SW 1271 (cell line): ENCODE results near the gene ABHD17C.

Experiments used
- DNase-seq, 2 experiments: peaks; one replicate each; lab custom pipeline; 2025; lab: John Stamatoyannopoulos, UW

ABHD17C gene

DNA sequence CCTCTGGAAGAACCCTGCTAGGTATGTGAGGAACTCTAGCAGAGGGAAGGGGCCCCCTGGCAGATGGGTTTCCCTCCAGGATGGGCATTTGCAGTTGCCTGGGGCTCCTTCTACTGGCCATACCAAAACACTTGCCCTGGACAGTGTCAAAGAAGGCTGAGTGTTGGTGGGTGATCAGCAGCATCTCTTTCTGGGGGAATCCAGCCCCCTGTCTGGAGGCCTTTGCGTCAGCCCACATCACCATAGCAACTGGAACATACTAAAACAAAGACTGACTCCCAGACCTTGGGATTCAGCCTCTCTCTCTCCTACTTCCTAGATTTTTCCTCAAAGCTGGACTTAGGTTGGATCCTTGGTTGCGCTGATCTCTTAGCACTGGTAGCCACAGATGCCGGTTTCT lies 92.2 kb downstream of the ABHD17C start:
- no peak for DNase-seq

DNA sequence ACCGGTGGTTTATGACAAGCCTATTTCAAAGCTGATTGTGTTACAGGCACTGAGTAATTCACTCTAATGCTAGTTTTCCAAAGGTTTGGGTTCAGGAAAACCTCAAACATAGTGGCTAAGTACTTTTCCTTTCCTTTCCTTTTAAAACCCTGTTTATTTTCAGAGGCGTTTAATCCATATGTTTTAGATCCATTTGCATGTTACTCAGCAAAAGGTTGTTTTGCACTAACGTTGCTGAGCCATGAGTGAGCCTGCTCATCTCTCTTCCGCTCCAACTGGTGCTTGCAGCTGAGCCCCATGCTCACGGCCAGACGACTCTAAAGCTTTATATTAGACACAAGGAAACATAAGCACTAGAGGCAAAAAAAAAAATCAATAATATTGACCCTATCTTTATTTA lies 93.4 kb downstream of the ABHD17C start:
- DNase-seq, result no peak

- no peak for DNase-seq
Measured at GRCh38 chr15:80789296-80789695, 94.2 kb downstream of the ABHD17C start.

GRCh38 chr15:80789796-80790195 lies 94.7 kb downstream of the ABHD17C start:
- DNase-seq, result no peak

- DNase-seq, result no peak
Measured at GRCh38 chr15:80790236-80790635, 95.1 kb downstream of the ABHD17C start.

GRCh38 chr15:80791004-80791403 lies 95.9 kb downstream of the ABHD17C start:
- DNase-seq, result no peak

GRCh38 chr15:80796407-80796806 lies 101.3 kb downstream of the ABHD17C start:
- no peak for DNase-seq

DNA sequence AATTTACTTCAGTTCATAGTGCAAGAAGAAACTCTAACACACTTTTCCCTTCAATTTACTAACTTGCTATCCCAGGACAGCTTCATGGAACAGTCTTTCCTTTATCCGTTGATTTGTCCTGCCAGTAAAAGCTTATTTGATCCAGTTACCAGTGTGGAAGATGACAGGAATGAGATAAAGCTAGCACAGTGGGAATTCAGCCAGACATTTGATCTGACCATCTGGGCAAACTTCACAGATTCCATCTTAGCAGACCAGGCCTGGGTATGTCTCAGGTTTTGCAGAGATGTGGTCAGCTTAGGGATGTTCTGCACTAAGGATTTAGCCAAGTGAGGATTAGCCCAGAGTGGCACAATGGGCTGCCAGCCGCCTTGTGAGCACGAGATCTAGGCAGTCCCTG lies 103.8 kb downstream of the ABHD17C start:
- DNase-seq, result no peak

DNA sequence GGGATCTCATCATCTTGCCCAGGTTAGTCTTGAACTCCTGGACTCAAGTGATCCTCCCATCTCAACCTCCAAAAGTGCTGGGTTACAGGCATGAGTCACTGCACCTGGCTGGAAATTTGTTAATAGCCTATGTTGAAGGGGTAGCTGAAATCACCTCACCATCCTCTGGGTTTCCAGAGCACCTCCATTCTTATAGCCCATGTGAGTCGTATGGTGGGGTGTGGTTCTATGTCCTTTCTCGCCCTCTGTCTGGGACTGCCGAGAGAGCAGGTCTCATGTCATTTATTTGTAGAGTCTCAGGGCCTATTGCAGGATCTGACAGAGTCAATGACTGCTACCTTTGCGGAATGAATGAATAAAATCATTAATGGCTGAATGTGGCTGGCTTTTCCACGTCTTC lies 105.0 kb downstream of the ABHD17C start:
- DNase-seq, result no peak

DNA sequence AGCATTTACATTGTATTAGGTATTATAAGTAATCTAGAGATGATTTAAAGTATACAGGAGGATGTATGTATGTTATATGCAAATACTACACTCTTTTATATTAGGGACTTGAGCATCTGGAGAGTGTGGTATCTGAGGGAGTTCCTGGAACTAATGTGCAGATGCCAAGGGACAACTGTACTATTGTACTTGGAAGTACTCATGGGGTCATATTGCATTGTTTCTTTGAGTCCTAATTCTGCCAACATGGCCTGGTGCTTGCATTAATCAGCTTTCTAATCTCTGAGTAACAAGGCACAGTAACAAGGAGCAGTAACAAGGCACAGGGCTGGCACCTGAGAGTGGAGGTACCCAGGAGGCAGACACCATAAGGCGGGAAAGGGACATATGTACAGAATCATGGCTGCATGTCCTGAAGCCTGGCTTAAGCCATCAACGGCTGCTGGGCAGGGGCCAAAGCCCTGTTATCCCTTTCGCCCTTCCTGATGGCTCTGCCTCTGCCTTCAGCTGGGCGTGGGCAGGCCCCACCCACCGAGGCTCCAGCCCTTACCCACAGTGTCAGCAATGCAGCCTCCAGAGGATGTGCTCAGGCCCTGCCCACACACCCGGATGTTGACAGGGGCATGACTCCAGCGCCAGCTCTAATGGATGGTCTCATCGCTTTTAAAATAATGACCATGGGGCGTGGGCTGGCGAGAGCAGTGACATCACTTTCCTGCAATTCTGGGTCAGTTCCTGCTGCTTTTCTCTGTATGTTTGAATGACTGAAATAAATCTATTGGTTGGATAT lies 107.0 kb downstream of the ABHD17C start:
- DNase-seq, result no peak

GRCh38 chr15:80803580-80804525 lies 108.7 kb downstream of the ABHD17C start:
- DNase-seq, result no peak

DNA sequence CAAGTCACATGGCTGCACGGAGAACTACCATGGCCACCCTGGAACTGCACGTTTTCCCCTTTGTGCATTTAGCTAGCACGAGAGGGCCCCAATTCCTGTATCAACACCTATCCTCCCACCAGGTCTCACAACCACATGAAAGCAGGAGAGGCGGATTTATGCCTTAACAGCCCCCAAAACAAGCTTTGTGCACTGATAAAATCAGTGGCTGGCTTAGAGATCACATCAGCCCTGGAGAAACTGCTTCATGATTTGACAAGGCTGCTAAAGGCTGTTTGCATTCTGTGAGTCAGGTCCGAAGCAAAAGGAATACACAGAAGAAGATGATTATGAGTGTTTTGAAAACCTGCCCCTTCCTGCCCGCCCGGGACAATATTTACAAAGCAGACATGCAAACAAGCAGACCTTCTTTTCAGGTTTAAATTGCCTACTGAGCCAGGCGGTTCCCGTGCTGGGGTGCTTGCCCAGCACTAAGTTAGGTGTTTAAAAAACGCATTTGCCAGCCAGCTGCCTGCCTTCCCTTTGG lies 109.9 kb downstream of the ABHD17C start:
- no peak for DNase-seq
